Measurements from ENCODE around the gene LNP1.
"Not testable (repeated sequence)": the region's sequence is repeated elsewhere in the genome, so short reads cannot be mapped to it uniquely, and the experiment has no call there.

LNP1 gene

DNA sequence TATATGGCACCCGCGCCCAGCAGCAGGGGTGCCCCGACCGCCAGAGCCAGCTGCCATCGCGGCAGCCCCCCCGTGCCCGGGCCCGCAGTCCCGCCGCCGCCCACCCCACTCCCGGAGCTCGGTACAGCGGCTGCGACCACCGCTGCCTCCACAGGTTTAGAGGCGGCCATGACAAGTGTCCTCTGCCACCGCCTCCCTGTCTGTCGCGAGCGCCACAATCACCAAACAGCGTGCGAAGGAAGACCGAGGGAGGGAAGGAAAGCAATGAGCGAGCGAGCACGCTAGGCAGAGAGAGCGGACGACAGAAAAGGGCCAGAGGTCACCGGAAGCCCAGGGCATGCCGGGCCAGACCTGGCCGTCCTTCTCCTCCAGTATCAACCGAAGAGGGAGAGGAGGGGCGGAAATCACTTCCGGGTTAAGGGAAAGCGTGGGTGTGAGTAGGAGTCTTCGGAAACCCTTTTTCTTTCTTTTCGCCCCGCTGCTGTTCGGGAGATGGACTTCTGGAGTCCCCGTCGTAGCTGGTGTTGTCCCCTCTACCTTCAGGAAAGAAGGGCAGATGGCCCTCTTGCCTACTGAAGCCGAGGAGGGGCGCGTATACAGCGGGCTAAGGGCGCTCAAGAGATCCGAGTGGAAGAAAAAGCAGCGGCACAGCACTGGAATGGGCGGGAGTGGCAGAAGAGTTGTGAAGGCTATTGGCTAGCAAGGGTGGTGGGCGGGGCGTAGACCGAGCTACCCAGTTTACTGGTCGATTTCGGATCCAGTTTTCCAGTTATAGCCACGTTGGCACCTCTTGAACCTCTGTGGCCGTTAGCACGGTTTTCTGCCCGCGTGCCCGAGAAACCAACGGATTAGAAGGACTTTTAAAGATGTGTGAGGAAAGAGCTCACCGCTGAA is at the start of gene LNP1, which contains the start of gene TOMM70:
Gene LNP1, plus strand, starts transcription at position 760 of the 894 bp plus-strand sequence. CDS start 28,191 bp downstream, outside the sequence.
Gene TOMM70, minus strand, starts transcription at position 310 of the 894 bp plus-strand sequence. Its CDS starts 140 bp downstream, at position 170.
- H3K27me3 ChIP-seq (ENCODE audit: control insufficient read depth in 1 of 2, insufficient read depth in 2 of 2, low read length in 2 of 2), result no peaks in the 10 kb centered on the region
- H3K4me1 ChIP-seq (ENCODE audit: control insufficient read depth in 1 of 2, insufficient read depth in 2 of 2, low read length in 2 of 2), result peaks cover 27 to 51% of the 10 kb centered on the region in 2 donors
- H3K4me3 ChIP-seq (ENCODE audit: low read depth in 1 of 2, low read length in 2 of 2), result peak within 1 kb of the TSS; percentile 89 to 98
- H3K36me3 ChIP-seq (ENCODE audit: control insufficient read depth in 1 of 2, insufficient read depth in 2 of 2, low read length in 2 of 2), result no peaks in the 10 kb centered on the region
- no peaks in the 10 kb centered on the region for H3K9me3 ChIP-seq (ENCODE audit: control insufficient read depth in 1 of 2, low read length in 2 of 2)
- H3K9ac ChIP-seq (ENCODE audit: low read depth in 1 of 2, low read length in 2 of 2), result peak within 1 kb of the TSS; percentile 77 to 91
- H3K27ac ChIP-seq (ENCODE audit: low read depth, low read length), result peak within 1 kb of the TSS; percentile 82

DNA sequence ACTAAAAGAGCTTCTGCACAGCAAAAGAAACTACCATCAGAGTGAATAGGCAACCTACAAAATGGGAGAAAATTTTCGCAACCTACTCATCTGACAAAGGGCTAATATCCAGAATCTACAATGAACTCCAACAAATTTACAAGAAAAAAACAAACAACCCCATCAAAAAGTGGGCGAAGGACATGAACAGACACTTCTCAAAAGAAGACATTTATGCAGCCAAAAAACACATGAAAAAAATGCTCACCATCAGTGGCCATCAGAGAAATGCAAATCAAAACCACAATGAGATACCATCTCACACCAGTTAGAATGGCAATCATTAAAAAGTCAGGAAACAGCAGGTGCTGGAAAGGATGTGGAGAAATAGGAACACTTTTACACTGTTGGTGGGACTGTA is 49.6 kb upstream of the LNP1 start:
- not testable (repeated sequence) for H3K27ac ChIP-seq (ENCODE audit: low read depth, low read length); H3K9me3 ChIP-seq (ENCODE audit: control insufficient read depth in 1 of 2, low read length in 2 of 2); H3K4me3 ChIP-seq (ENCODE audit: low read depth in 1 of 2, low read length in 2 of 2); H3K4me1 ChIP-seq (ENCODE audit: control insufficient read depth in 1 of 2, insufficient read depth in 2 of 2, low read length in 2 of 2); H3K27me3 ChIP-seq (ENCODE audit: control insufficient read depth in 1 of 2, insufficient read depth in 2 of 2, low read length in 2 of 2); H3K9ac ChIP-seq (ENCODE audit: low read depth in 1 of 2, low read length in 2 of 2)
- peaks cover 37 to 71% of the 10 kb centered on the region in 2 donors for H3K36me3 ChIP-seq (ENCODE audit: control insufficient read depth in 1 of 2, insufficient read depth in 2 of 2, low read length in 2 of 2)

DNA sequence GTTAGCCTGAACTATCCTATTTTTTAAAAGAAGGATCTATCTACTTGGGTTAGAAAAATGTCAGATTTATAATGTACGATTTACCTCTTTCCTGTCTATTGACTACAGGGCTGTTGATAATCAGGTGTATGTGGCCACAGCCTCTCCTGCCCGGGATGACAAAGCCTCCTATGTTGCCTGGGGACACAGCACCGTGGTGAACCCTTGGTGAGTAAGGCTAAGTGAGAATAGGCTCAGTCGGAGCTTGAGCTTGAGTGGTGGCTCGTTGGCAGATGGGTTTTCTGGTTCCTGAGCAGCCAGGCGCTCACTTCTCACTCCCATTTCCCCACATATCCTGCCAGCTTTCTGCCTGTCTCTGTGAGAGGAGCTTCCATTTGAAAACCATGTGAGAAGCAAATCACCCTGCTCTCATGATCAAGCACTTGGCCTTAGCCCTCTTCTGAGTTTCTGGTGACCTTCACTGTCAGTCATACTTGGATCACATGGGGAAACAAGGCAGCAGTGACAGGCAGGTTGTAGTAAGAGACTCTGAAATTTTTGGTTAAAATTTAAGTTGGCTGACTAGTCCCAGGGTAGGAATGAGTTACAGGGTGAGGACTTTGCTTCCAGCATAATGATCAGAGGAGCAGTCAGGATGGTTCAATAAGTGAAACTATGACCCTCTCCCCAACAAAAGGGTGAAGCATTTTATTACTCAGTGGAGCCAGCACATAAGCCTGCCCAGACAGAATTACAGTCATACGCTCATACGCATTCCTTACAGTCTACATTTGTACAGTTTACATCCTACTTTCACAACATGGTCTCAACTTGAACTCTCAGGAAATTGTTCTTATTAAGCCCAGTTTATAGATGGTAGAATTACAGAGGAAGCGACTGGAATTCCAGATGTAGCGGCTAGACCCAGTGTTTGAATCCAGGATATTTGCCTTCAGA is 48.8 kb upstream of the LNP1 start:
- H3K27me3 ChIP-seq (ENCODE audit: control insufficient read depth in 1 of 2, insufficient read depth in 2 of 2, low read length in 2 of 2), result no peaks in the 10 kb centered on the region
- peaks cover 37 to 67% of the 10 kb centered on the region in 2 donors for H3K36me3 ChIP-seq (ENCODE audit: control insufficient read depth in 1 of 2, insufficient read depth in 2 of 2, low read length in 2 of 2)
- H3K27ac ChIP-seq (ENCODE audit: low read depth, low read length), result no peak overlapping the region
- no peaks in the 10 kb centered on the region for H3K9me3 ChIP-seq (ENCODE audit: control insufficient read depth in 1 of 2, low read length in 2 of 2)
- no peak overlapping the region for H3K4me3 ChIP-seq (ENCODE audit: low read depth in 1 of 2, low read length in 2 of 2)
- H3K9ac ChIP-seq (ENCODE audit: low read depth in 1 of 2, low read length in 2 of 2), result no peak overlapping the region
- H3K4me1 ChIP-seq (ENCODE audit: control insufficient read depth in 1 of 2, insufficient read depth in 2 of 2, low read length in 2 of 2), result no peaks in the 10 kb centered on the region

- Histone ChIP-seq H3K27me3 (ENCODE audit: control insufficient read depth in 1 of 2, insufficient read depth in 2 of 2, low read length in 2 of 2) (no peaks in the 10 kb centered on the region), H3K4me1 (ENCODE audit: control insufficient read depth in 1 of 2, insufficient read depth in 2 of 2, low read length in 2 of 2) (no peaks in the 10 kb centered on the region), H3K27ac (ENCODE audit: low read depth, low read length) (no peak overlapping the region), H3K4me3 (ENCODE audit: low read depth in 1 of 2, low read length in 2 of 2) (no peak overlapping the region), H3K36me3 (ENCODE audit: control insufficient read depth in 1 of 2, insufficient read depth in 2 of 2, low read length in 2 of 2) (peaks cover 32 to 46% of the 10 kb centered on the region in 2 donors), H3K9ac (ENCODE audit: low read depth in 1 of 2, low read length in 2 of 2) (no peak overlapping the region), H3K9me3 (ENCODE audit: control insufficient read depth in 1 of 2, low read length in 2 of 2) (no peaks in the 10 kb centered on the region)
These were observed 46.5 kb upstream of the LNP1 start for GRCh38 chr3:100354850-100355249.

GRCh38 chr3:100358413-100358812 is 42.9 kb upstream of the LNP1 start:
- Histone ChIP-seq H3K4me3 (ENCODE audit: low read depth in 1 of 2, low read length in 2 of 2) (no peak overlapping the region), H3K27me3 (ENCODE audit: control insufficient read depth in 1 of 2, insufficient read depth in 2 of 2, low read length in 2 of 2) (no peaks in the 10 kb centered on the region), H3K9ac (ENCODE audit: low read depth in 1 of 2, low read length in 2 of 2) (no peak overlapping the region), H3K9me3 (ENCODE audit: control insufficient read depth in 1 of 2, low read length in 2 of 2) (no peaks in the 10 kb centered on the region), H3K4me1 (ENCODE audit: control insufficient read depth in 1 of 2, insufficient read depth in 2 of 2, low read length in 2 of 2) (no peaks in the 10 kb centered on the region), H3K27ac (ENCODE audit: low read depth, low read length) (no peak overlapping the region), H3K36me3 (ENCODE audit: control insufficient read depth in 1 of 2, insufficient read depth in 2 of 2, low read length in 2 of 2) (peaks cover 15 to 47% of the 10 kb centered on the region in 2 donors)

DNA sequence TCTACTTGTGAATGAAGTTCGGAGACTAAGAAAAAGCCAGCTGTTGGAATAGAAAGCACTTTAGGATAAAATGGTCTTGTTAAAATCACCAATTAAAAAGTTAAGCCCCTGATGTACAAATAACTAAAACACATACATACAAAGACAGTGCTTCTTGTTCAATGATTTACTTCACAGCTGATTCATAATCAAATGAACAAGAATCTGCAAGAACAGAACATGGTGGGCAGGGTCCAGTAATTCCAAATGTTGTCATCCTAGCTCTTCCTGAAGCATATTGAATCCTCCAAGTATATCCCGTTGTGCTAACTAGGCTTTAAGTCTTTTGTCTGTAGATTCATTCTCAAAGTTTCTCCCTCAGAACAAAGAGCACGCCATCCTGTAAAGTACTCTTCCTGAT is 42.3 kb upstream of the LNP1 start:
- no peaks in the 10 kb centered on the region for H3K9me3 ChIP-seq (ENCODE audit: control insufficient read depth in 1 of 2, low read length in 2 of 2)
- H3K9ac ChIP-seq (ENCODE audit: low read depth in 1 of 2, low read length in 2 of 2), result no peak overlapping the region
- peaks cover 15 to 46% of the 10 kb centered on the region in 2 donors for H3K36me3 ChIP-seq (ENCODE audit: control insufficient read depth in 1 of 2, insufficient read depth in 2 of 2, low read length in 2 of 2)
- H3K4me1 ChIP-seq (ENCODE audit: control insufficient read depth in 1 of 2, insufficient read depth in 2 of 2, low read length in 2 of 2), result no peaks in the 10 kb centered on the region
- no peaks in the 10 kb centered on the region for H3K27me3 ChIP-seq (ENCODE audit: control insufficient read depth in 1 of 2, insufficient read depth in 2 of 2, low read length in 2 of 2)
- no peak overlapping the region for H3K4me3 ChIP-seq (ENCODE audit: low read depth in 1 of 2, low read length in 2 of 2)
- no peak overlapping the region for H3K27ac ChIP-seq (ENCODE audit: low read depth, low read length)

DNA sequence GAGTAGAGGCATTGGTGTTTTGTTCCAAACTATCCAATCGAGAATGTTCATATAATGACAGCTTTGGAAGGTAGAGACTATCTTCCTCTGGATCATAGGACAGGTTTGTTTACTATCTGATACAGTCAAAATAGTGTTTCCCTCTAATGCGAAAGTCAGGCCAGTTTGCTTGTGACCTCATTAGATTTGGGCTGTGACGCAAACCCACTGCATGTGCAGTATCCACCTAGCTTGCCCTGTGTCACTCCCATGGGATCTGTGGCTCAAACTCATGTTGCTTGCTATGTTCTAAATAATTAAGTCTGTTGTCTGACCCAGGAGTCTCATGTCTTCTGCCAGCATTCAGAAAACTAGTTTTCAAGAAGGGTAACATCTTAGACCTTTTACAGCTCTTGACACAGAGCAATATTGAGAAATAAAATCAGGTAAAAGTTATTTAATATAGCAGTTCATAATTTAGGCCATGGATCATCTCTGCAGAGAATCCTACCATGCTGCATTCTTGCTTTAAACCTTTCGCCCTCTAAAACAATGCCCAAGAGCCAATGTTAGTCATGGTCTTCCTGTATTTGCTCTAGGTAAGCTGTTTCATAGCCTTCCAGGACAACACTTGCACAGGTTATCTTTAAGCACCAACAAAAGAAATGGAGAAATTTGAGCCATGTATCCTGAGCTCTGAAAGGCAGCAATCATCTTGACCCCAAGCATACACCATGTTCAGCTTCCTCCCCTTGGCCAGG is 40.4 kb upstream of the LNP1 start:
- Histone ChIP-seq H3K27me3 (ENCODE audit: control insufficient read depth in 1 of 2, insufficient read depth in 2 of 2, low read length in 2 of 2) (no peaks in the 10 kb centered on the region), H3K4me1 (ENCODE audit: control insufficient read depth in 1 of 2, insufficient read depth in 2 of 2, low read length in 2 of 2) (no peaks in the 10 kb centered on the region), H3K27ac (ENCODE audit: low read depth, low read length) (no peak overlapping the region), H3K36me3 (ENCODE audit: control insufficient read depth in 1 of 2, insufficient read depth in 2 of 2, low read length in 2 of 2) (peaks cover 20 to 49% of the 10 kb centered on the region in 2 donors), H3K9ac (ENCODE audit: low read depth in 1 of 2, low read length in 2 of 2) (no peak overlapping the region), H3K9me3 (ENCODE audit: control insufficient read depth in 1 of 2, low read length in 2 of 2) (no peaks in the 10 kb centered on the region), H3K4me3 (ENCODE audit: low read depth in 1 of 2, low read length in 2 of 2) (no peak overlapping the region)

DNA sequence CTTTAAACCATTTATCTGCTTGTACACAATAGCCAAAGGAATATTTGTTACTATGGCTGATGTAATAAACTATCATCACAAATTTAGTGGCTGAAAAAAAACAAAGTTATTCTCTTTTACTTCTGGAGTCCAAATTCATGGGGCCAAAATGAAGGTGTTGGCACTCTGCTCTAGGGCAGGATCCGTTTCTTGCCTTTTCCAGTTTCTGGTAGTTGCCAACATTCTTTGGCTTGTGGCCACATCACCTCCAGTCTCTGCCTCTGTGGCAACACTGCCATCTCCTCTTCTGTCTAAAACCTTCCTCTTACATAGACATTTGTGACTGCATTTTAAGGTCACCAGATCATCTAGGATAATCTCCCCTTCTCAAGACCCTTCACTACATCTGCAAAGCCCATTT is 39.4 kb upstream of the LNP1 start:
- H3K4me1 ChIP-seq (ENCODE audit: control insufficient read depth in 1 of 2, insufficient read depth in 2 of 2, low read length in 2 of 2), result no peaks in the 10 kb centered on the region
- no peak overlapping the region for H3K4me3 ChIP-seq (ENCODE audit: low read depth in 1 of 2, low read length in 2 of 2)
- H3K27me3 ChIP-seq (ENCODE audit: control insufficient read depth in 1 of 2, insufficient read depth in 2 of 2, low read length in 2 of 2), result no peaks in the 10 kb centered on the region
- H3K9me3 ChIP-seq (ENCODE audit: control insufficient read depth in 1 of 2, low read length in 2 of 2), result no peaks in the 10 kb centered on the region
- no peak overlapping the region for H3K9ac ChIP-seq (ENCODE audit: low read depth in 1 of 2, low read length in 2 of 2)
- H3K27ac ChIP-seq (ENCODE audit: low read depth, low read length), result no peak overlapping the region
- peaks cover 23 to 55% of the 10 kb centered on the region in 2 donors for H3K36me3 ChIP-seq (ENCODE audit: control insufficient read depth in 1 of 2, insufficient read depth in 2 of 2, low read length in 2 of 2)

GRCh38 chr3:100364421-100364820 is 36.9 kb upstream of the LNP1 start:
- Histone ChIP-seq H3K36me3 (ENCODE audit: control insufficient read depth in 1 of 2, insufficient read depth in 2 of 2, low read length in 2 of 2) (peaks cover 16 to 78% of the 10 kb centered on the region in 2 donors), H3K4me1 (ENCODE audit: control insufficient read depth in 1 of 2, insufficient read depth in 2 of 2, low read length in 2 of 2) (no peaks in the 10 kb centered on the region), H3K4me3 (ENCODE audit: low read depth in 1 of 2, low read length in 2 of 2) (no peak overlapping the region), H3K27me3 (ENCODE audit: control insufficient read depth in 1 of 2, insufficient read depth in 2 of 2, low read length in 2 of 2) (no peaks in the 10 kb centered on the region), H3K9ac (ENCODE audit: low read depth in 1 of 2, low read length in 2 of 2) (no peak overlapping the region), H3K27ac (ENCODE audit: low read depth, low read length) (no peak overlapping the region), H3K9me3 (ENCODE audit: control insufficient read depth in 1 of 2, low read length in 2 of 2) (no peaks in the 10 kb centered on the region)
